K562 (cell line): Measurements from ENCODE around the gene JPT2. TPM values are rescaled to one million over a fixed set of nuclear protein-coding genes. Genes with fewer than 3 reads are reported as not detected.

ENCODE experiments used
- ATF4 ChIP-seq: fragments of 450-650 bp; formaldehyde crosslinking; IDR thresholded peaks from 2 replicates; pipeline ENCODE4 v1.4.0; 2022; ENCODE audit warnings: mild to moderate bottlenecking, moderate library complexity
- FIP1L1 ChIP-seq: fragments of 200-400 bp; formaldehyde crosslinking; IDR thresholded peaks from 2 replicates; pipeline ENCODE4 v1.6.1; 2018; ENCODE audit warnings: mild to moderate bottlenecking, low read depth, low read length; ENCODE audit not compliant: poor library complexity, severe bottlenecking
- HNRNPLL ChIP-seq: fragments of 200-400 bp; formaldehyde crosslinking; IDR thresholded peaks from 2 replicates; pipeline ENCODE4 v1.6.1; 2017; ENCODE audit warnings: low read length, low read depth, mild to moderate bottlenecking; ENCODE audit not compliant: poor library complexity, severe bottlenecking
- POLR2H ChIP-seq: IDR thresholded peaks from 2 replicates; pipeline ENCODE4 v1.6.1; 2016; ENCODE audit warnings: missing genetic modification characterization, low read depth, mild to moderate bottlenecking, control low read depth, missing compliant biosample characterization, moderate library complexity
- POU5F1 ChIP-seq: fragments of 150-350 bp; IDR thresholded peaks from 2 replicates; pipeline ENCODE4 v1.6.1; 2014; ENCODE audit warnings: borderline replicate concordance, low read length, low read depth, mild to moderate bottlenecking; ENCODE audit not compliant: partially characterized antibody
- PRMT5 ChIP-seq: sonication (generic); formaldehyde crosslinking; IDR thresholded peaks from 2 replicates; pipeline ENCODE4 v1.5.0; 2020; ENCODE audit warnings: missing genetic modification reagents
- SETDB1 ChIP-seq: IDR thresholded peaks from one replicate; pipeline ENCODE4 v1.6.1; 2012; ENCODE audit warnings: low read length, control low read depth, inconsistent platforms
- SMAD3 ChIP-seq: fragments of 450-650 bp; formaldehyde crosslinking; conservative IDR thresholded peaks from 2 replicates; pipeline ENCODE4 v1.4.0; 2020; ENCODE audit warnings: mild to moderate bottlenecking
- SP2 ChIP-seq: IDR thresholded peaks from 2 replicates; pipeline ENCODE4 v1.6.1; 2011; ENCODE audit warnings: mild to moderate bottlenecking, low read depth, low read length, moderate library complexity; ENCODE audit not compliant: poor library complexity, severe bottlenecking; ENCODE audit errors: extremely low read depth
- STAT5B ChIP-seq: fragments of 250-450 bp; sonication (Bioruptor Pico); IDR thresholded peaks from 2 replicates; pipeline ENCODE4 v1.8.0; 2021; ENCODE audit warnings: mild to moderate bottlenecking, inconsistent platforms
- TAF9B ChIP-seq: fragments of 450-650 bp; IDR thresholded peaks from 2 replicates; pipeline ENCODE4 v1.6.1; 2018; ENCODE audit warnings: mild to moderate bottlenecking; ENCODE audit not compliant: partially characterized antibody
- UBTF ChIP-seq, 2 experiments: IDR thresholded peaks; 2 replicates each; pipeline ENCODE4 v1.6.1; 2012; ENCODE audit warnings: improper control_type of control experiment in 2 of 2, low read depth in 2 of 2, low read length in 2 of 2, borderline replicate concordance in 1 of 2
- ZBTB1 ChIP-seq: sonication (generic); formaldehyde crosslinking; IDR thresholded peaks from 2 replicates; pipeline ENCODE4 v1.8.1; 2023; ENCODE audit warnings: missing genetic modification reagents, low read depth, mild to moderate bottlenecking, borderline replicate concordance
- ZFP36 ChIP-seq: fragments of 150-350 bp; IDR thresholded peaks from 2 replicates; pipeline ENCODE4 v1.6.1; 2018; ENCODE audit warnings: low read length, low read depth; ENCODE audit not compliant: partially characterized antibody
- ZNF324 ChIP-seq: fragments of 250-450 bp; sonication (Bioruptor Pico); IDR thresholded peaks from 2 replicates; pipeline ENCODE4 v1.4.0; 2020; ENCODE audit warnings: mild to moderate bottlenecking
- ZNF583 ChIP-seq: fragments of 250-450 bp; sonication (Bioruptor Pico); IDR thresholded peaks from 2 replicates; pipeline ENCODE4 v1.4.0; 2020
- ZNF668 ChIP-seq: fragments of 250-450 bp; sonication (Bioruptor Pico); IDR thresholded peaks from 2 replicates; pipeline ENCODE4 v1.8.0; 2022; ENCODE audit warnings: mild to moderate bottlenecking, inconsistent platforms
- polyA plus RNA-seq, 8 experiments: library from polyadenylated mRNA; depleted of rRNA in 4 of 8; stranded (reverse) in 5 of 8; unstranded in 3 of 8; fragments of >200 nt; fragmentation: Nextera tagmentation in 2 of 8; fragmentation: Illumina TruSeq in 1 of 8; extraction: Ambion mirVana in 2 of 8; extraction: Trizol in 1 of 8; gene quantifications; 2 replicates each; pipeline versions ENCODE4 v1.2.1 to v1.2.3, GENCODE V29; 2011 to 2014; ENCODE audit warnings: inconsistent platforms in 1 of 8, missing spikeins in 1 of 8
- total RNA-seq, 7 experiments: library from RNA; depleted of rRNA in 6 of 7; stranded (reverse); fragments of >200 nt in 6 of 7; fragmentation: Illumina TruSeq in 2 of 7; extraction: Trizol in 2 of 7; gene quantifications; 2 replicates each; pipeline versions ENCODE4 v1.2.1 to v1.2.3, GENCODE V29; 2011 to 2021; ENCODE audit warnings: low replicate concordance in 1 of 7
- TF ChIP-seq, protein P1 (sequence below): fragments of 200-800 bp; sonication (Bioruptor generic); IDR thresholded peaks from 2 replicates; pipeline ENCODE4 v1.6.1; 2017; ENCODE audit warnings: missing genetic modification characterization, missing compliant biosample characterization
- TF ChIP-seq, protein P2 (sequence below): fragments of 250-450 bp; sonication (Bioruptor Pico); IDR thresholded peaks from 2 replicates; pipeline ENCODE4 v1.4.0; 2020; ENCODE audit warnings: mild to moderate bottlenecking, moderate library complexity

Gene JPT2
- total and polyA plus RNA-seq, 9 of the 15 experiments (the other 6 are each of a cell fraction or from before 2014, with no cell fraction given), result 25.5 to 133 (median 106) TPM

GRCh38 chr16:1705688-1706385, 27.8 kb downstream of the JPT2 start, which contains the start of gene MAPK8IP3 (continued):
- TF ChIP-seq SP2 (peak; percentile 73), ZNF324 (CRISPR knock-in tag) (no peak), ZFP36 (no peak), FIP1L1 (peak; percentile 95), UBTF (IDR thresholded peaks at IDR 0.05; ENCODE audit: borderline replicate concordance in 1 of 2, low read depth in 2 of 2, low read length in 2 of 2) (peak; percentile 75 to 92; a peak in 2 of 4 replicates), PRMT5 (no peak), POLR2H (peak; percentile 72), SMAD3 (CRISPR knock-in tag) (0 out of 2 replicates have a peak, but pooled peaks have one; percentile 45), HNRNPLL (peak; percentile 53), ZBTB1 (CRISPR knock-in tag) (peak; percentile 72; the same call in 1 of the 2 replicates), STAT5B (CRISPR knock-in tag) (no peak), ZNF668 (CRISPR knock-in tag) (no peak), TAF9B (no peak), ZNF583 (CRISPR knock-in tag) (0 out of 2 replicates have a peak, but pooled peaks have one; percentile 46), SETDB1 (peak; percentile 29), POU5F1 (no peak), ATF4 (CRISPR knock-in tag) (no peak)
- TF ChIP-seq, protein P1, sequence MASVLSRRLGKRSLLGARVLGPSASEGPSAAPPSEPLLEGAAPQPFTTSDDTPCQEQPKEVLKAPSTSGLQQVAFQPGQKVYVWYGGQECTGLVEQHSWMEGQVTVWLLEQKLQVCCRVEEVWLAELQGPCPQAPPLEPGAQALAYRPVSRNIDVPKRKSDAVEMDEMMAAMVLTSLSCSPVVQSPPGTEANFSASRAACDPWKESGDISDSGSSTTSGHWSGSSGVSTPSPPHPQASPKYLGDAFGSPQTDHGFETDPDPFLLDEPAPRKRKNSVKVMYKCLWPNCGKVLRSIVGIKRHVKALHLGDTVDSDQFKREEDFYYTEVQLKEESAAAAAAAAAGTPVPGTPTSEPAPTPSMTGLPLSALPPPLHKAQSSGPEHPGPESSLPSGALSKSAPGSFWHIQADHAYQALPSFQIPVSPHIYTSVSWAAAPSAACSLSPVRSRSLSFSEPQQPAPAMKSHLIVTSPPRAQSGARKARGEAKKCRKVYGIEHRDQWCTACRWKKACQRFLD (CRISPR knock-in tag), result peak; percentile 82
- TF ChIP-seq, protein P2, sequence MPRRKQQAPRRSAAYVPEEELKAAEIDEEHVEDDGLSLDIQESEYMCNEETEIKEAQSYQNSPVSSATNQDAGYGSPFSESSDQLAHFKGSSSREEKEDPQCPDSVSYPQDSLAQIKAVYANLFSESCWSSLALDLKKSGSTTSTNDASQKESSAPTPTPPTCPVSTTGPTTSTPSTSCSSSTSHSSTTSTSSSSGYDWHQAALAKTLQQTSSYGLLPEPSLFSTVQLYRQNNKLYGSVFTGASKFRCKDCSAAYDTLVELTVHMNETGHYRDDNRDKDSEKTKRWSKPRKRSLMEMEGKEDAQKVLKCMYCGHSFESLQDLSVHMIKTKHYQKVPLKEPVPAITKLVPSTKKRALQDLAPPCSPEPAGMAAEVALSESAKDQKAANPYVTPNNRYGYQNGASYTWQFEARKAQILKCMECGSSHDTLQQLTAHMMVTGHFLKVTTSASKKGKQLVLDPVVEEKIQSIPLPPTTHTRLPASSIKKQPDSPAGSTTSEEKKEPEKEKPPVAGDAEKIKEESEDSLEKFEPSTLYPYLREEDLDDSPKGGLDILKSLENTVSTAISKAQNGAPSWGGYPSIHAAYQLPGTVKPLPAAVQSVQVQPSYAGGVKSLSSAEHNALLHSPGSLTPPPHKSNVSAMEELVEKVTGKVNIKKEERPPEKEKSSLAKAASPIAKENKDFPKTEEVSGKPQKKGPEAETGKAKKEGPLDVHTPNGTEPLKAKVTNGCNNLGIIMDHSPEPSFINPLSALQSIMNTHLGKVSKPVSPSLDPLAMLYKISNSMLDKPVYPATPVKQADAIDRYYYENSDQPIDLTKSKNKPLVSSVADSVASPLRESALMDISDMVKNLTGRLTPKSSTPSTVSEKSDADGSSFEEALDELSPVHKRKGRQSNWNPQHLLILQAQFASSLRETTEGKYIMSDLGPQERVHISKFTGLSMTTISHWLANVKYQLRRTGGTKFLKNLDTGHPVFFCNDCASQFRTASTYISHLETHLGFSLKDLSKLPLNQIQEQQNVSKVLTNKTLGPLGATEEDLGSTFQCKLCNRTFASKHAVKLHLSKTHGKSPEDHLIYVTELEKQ (CRISPR knock-in tag), result no peak
